ENCODE results near the gene VPS41. TPM values are rescaled to one million over a fixed set of nuclear protein-coding genes. Genes with fewer than 3 reads are reported as not detected.
A peak's percentile ranks its signal among the peaks of the same experiment; 100 is the strongest.

VPS41 gene
- total and polyA plus RNA-seq, 11 donors: 6.0 to 55.8 (median 42.8) TPM

- no peak for TF ChIP-seq POLR2A (IDR thresholded peaks at IDR 0.05)
- peak in 11 of 12 donors; percentile 10 to 59 (median 31) for TF ChIP-seq CTCF (IDR thresholded peaks at IDR 0.05)
- intact Hi-C loops (cut with DNase I): loop anchor here in 7 of 10 donors (5.0 to 10.0 kb wide), 6 partner anchors 293 to 353 kb away; no protein-coding TSS in a partner anchor
- no peak for DNase-seq
Measured at GRCh38 chr7:38748056-38748610, 160.9 kb downstream of the VPS41 start.

GRCh38 chr7:38746438-38746837 is 162.6 kb downstream of the VPS41 start:
- TF ChIP-seq CTCF (IDR thresholded peaks at IDR 0.05) (no peak), POLR2A (IDR thresholded peaks at IDR 0.05) (no peak)
- Histone ChIP-seq H3K4me3 (no peak overlapping the region), H3K4me1 (no peaks in the 10 kb centered on the region), H3K9me3 (no peaks in the 10 kb centered on the region), H3K27me3 (no peaks in the 10 kb centered on the region), H3K27ac (no peak overlapping the region), H3K36me3 (peaks cover 0 to 78% (median 66%) of the 10 kb centered on the region in 9 donors)
- intact Hi-C loops (cut with DNase I): loop anchor here in 7 of 10 donors (5.0 to 10.0 kb wide), 6 partner anchors 292 to 352 kb away; no protein-coding TSS in a partner anchor
- WGBS, 4 donors: 90 to 94% (median 92%) methylated on average over 7 of the region's 7 CpGs
- DNase-seq: no peak
- no peak for ATAC-seq

More at GRCh38 chr7:38748056-38748610, 160.9 kb downstream of the VPS41 start:
- Histone ChIP-seq H3K4me1 (peaks cover 0 to 4% (median 0%) of the 10 kb centered on the region in 12 donors), H3K27me3 (no peaks in the 10 kb centered on the region), H3K27ac (no peak overlapping the region), H3K36me3 (peaks cover 0 to 78% (median 60%) of the 10 kb centered on the region in 9 donors), H3K4me3 (peak overlapping the region in 2 of 12 donors; percentile 21 to 24), H3K9me3 (no peaks in the 10 kb centered on the region)
- WGBS, 4 donors: 81 to 90% (median 86%) methylated on average over 12 of the region's 12 CpGs
- peak in 1 of 4 donors; percentile 62 for ATAC-seq

GRCh38 chr7:38744746-38745145 is 164.2 kb downstream of the VPS41 start:
- no peak overlapping the region for H3K4me3 ChIP-seq
- TF ChIP-seq CTCF (IDR thresholded peaks at IDR 0.05): no peak
- TF ChIP-seq POLR2A (IDR thresholded peaks at IDR 0.05): no peak
- no peak for DNase-seq
- no peak for ATAC-seq
- H3K36me3 ChIP-seq: peaks cover 0 to 81% (median 69%) of the 10 kb centered on the region in 9 donors
- H3K9me3 ChIP-seq: no peaks in the 10 kb centered on the region
- 93 to 97% (median 94%) methylated on average over 3 of the region's 3 CpGs for WGBS, 4 donors
- H3K4me1 ChIP-seq: no peaks in the 10 kb centered on the region
- intact Hi-C loops (cut with DNase I): loop anchor here in 7 of 10 donors (5.0 to 10.0 kb wide), 6 partner anchors 290 to 350 kb away; no protein-coding TSS in a partner anchor
- peak overlapping the region in 1 of 12 donors; percentile 47 for H3K27ac ChIP-seq
- no peaks in the 10 kb centered on the region for H3K27me3 ChIP-seq

GRCh38 chr7:38743899-38744298 is 165.1 kb downstream of the VPS41 start:
- Histone ChIP-seq H3K4me1 (no peaks in the 10 kb centered on the region), H3K27me3 (no peaks in the 10 kb centered on the region), H3K36me3 (peaks cover 0 to 82% (median 74%) of the 10 kb centered on the region in 9 donors), H3K27ac (peak overlapping the region in 1 of 12 donors; percentile 47), H3K9me3 (no peaks in the 10 kb centered on the region), H3K4me3 (no peak overlapping the region)
- DNase-seq (no peak), ATAC-seq (no peak)
- intact Hi-C loops (cut with DNase I): loop anchor here in 4 of 10 donors (10.0 kb wide), 4 partner anchors 289 to 349 kb away; no protein-coding TSS in a partner anchor
- TF ChIP-seq CTCF (IDR thresholded peaks at IDR 0.05): no peak
- TF ChIP-seq POLR2A (IDR thresholded peaks at IDR 0.05): no peak
- 62 to 80% (median 72%) methylated on average over 1 of the region's 1 CpG for WGBS, 4 donors
